22Rv1 (cell line): ENCODE results near the gene THOP1.

Experiments used
- H3K27ac ChIP-seq: fragments of 450-650 bp; 2 replicates; pipeline ENCODE4 v1.5.1; 2017
- ZFX ChIP-seq: fragments of 450-650 bp; IDR thresholded peaks from 2 replicates; pipeline ENCODE4 v1.6.1; 2017; ENCODE audit warnings: antibody characterized with exemption, borderline replicate concordance
- TF ChIP-seq, protein P1 (sequence below): fragments of 450-650 bp; IDR thresholded peaks from 2 replicates; pipeline ENCODE4 v1.5.1; 2017; ENCODE audit warnings: mild to moderate bottlenecking

The THOP1 gene

DNA sequence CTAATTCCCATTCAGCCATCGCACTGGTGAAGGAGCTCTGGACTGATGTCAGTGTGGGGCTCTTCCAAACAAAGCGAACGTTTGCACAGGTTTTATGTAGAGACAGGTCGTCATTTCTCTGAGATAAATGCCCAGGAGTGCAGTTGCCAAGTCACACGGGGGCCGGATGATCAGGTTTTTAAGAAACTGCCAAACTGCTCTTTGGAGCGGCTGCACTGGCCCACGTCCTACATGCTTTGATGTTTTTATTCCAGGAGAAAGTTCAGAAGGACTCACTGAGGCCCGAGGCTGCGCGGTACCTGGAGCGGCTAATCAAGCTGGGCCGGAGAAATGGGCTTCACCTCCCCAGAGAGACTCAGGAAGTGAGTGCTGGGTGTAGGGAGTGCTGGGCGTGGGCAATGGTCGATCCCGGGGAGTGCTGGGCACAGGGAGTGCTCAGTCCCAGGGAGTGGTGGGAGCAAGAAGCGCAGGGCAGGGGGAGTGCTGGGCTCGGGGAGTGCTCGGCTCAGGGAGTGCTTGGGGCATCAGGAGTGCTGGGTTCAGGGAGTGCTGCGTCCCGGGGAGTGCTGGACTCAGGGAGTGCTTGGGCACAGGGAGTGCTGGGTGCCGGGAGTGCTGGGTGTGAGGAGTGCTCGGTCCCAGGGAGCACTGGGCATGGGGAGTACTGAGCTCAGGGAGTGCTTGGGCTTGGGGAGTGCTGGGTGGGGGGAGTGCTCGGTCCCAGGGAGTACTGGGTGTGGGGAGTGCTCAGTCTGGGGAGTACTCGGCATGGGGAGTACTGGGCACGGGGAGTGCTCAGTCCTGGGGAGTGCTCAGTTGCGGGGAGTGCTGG, 10.7 kb downstream of the THOP1 start:
- H3K27ac ChIP-seq: no peak overlapping the region
- TF ChIP-seq, protein P1, sequence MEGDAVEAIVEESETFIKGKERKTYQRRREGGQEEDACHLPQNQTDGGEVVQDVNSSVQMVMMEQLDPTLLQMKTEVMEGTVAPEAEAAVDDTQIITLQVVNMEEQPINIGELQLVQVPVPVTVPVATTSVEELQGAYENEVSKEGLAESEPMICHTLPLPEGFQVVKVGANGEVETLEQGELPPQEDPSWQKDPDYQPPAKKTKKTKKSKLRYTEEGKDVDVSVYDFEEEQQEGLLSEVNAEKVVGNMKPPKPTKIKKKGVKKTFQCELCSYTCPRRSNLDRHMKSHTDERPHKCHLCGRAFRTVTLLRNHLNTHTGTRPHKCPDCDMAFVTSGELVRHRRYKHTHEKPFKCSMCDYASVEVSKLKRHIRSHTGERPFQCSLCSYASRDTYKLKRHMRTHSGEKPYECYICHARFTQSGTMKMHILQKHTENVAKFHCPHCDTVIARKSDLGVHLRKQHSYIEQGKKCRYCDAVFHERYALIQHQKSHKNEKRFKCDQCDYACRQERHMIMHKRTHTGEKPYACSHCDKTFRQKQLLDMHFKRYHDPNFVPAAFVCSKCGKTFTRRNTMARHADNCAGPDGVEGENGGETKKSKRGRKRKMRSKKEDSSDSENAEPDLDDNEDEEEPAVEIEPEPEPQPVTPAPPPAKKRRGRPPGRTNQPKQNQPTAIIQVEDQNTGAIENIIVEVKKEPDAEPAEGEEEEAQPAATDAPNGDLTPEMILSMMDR: no peak
- no peak for TF ChIP-seq ZFX

DNA sequence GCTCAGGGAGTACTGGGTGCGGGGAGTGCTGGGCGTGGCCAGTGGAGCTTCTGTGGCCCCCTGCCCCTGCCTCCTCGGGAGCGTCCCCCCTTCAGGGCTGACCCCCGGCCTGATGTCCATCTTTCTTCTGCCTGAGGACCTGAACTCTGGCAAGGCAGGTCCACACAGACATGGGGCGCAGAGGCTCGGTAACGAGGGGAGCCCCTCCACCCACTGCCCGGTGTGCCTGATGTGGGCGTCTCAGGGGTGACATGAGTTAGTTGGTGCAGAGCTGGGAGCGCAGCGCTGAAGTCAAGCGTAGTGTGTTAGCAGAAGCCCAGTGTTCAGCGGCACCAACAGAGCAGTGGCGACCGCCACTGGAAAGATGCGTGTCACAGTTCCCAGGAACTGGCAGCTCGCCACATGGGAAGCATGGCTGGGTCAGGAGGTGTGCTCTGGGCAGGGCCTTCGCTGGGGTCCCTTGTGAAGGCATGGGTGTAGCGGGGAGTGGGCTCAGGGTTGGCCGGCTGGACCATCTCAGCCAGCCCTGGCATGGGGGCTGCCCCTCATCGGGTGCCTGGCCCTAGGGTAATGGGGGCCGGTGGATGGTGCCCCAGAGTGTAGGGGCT, 11.5 kb downstream of the THOP1 start:
- TF ChIP-seq, protein P1: no peak
- TF ChIP-seq ZFX: no peak
- no peak overlapping the region for H3K27ac ChIP-seq

DNA sequence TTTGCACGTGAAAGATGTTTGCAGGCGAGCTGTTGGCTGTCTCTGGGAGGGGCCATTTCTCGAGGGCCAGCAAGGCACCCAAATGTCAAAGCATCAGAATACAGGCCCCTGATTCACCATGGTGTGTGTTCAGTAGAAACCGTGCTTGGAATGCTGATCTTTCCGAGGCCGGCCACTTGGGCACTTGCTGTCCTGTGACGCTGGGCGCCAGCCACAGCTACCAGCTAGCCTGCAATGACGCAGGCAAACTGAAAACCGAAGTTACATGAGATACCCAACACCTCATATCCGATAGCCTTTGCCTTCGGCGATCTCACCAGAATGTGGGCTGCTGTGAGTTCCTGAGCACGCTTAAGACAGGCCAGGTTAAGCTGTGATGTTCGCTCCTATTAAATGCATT, 12.0 kb downstream of the THOP1 start:
- no peak overlapping the region for H3K27ac ChIP-seq
- no peak for TF ChIP-seq ZFX
- TF ChIP-seq, protein P1: no peak

DNA sequence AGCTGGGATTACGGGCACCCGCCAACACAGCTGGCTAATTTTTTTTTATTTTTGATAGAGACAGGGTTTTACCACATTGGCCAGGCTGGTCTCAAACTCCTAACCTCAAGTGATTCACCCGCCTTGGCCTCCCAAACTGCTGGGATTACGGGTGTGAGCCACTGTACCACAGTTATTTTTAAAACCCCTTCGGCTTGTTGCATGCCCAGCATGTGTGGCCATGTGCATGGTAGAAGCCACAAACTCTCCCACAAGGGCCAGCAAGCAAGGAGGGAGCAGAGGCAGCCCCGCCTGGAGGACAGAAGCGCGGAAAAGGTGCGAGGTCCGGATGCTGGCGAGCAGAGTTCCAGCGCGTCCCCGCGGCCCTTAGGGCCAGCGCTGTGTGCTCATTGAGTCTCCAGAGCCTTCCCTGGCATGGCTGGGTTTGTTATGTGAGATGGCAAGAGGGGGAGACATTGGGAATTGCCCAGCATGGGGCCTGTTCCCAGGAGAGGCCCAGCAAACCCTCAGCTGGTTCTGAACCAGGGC, 12.9 kb downstream of the THOP1 start:
- no peak overlapping the region for H3K27ac ChIP-seq
- TF ChIP-seq, protein P1: no peak
- no peak for TF ChIP-seq ZFX

DNA sequence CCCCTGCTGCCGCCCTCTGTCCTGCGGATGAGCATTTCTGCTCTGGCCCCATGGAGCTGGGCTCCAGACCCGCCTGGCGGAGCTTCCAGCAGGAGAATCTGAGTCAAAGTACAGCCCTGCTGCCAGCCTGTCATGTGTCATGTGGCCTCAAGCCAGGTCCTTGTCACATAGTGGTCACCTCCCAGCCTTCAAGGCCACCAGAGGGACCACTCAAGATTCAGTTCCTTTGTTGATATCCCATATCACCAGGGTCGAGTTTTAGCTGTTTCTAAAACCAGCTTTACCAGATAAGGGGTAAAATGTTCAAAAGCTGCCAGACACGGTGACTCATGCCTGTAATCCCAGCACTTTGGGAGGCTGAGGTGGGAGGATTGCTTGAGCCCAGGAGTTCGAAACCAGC, 13.4 kb downstream of the THOP1 start:
- H3K27ac ChIP-seq: no peak overlapping the region
- TF ChIP-seq, protein P1: no peak
- TF ChIP-seq ZFX: no peak

DNA sequence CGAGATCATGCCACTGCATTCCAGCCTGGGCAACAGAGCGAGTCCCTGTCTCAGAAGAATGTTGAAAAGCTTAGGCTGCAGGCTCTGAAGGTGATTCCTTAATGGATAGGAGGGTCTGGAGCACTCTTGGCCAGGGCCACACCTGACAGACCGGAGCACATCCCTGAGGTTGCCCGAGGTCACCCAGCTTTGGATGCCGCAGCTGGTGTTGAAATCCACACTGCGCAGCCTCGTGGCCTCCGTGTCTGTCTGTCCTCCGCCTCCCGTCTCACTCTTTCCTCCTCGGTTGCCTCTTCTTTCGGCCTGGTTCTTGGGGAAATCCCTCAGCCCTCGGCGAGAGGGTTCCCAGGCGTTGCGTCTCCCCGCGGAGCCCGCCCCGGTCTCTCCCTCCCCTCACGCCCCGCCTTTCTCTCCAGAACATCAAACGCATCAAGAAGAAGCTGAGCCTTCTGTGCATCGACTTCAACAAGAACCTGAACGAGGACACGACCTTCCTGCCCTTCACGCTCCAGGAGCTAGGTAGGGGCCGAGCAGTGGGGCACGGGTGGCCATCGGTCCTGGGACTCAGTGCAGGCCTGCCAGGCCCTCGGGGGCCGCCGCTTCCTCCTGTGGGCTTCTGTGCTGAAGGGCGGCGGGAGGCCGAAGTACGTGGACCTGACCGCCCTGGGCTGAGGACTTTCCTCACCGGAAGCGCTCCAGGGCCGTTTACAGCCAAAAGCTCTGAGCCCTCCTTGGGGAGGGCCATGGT, 14.1 kb downstream of the THOP1 start:
- TF ChIP-seq, protein P1: no peak
- no peak for TF ChIP-seq ZFX
- no peak overlapping the region for H3K27ac ChIP-seq
